ENCODE results near the gene MEAK7.

DNA sequence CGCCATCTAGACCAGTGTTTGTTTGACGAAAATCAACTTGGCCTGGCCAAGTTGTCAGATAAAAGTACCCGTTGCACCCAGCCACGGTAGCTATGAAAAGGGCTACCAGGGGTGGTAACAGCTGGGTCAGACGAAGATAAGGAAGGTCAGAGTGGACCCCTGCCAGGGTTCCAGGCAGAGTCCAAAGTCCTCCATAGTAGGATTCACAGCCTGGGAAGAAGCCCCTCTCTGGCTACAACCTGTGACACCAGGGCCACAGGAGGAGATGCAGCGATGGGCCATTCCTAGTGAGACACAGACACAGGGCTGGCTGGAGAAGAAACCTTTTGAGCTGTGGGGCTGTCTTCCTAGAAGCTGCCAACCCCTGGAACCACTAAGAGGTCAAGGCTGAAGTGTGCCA, 39.3 kb downstream of the MEAK7 start:
- TF ChIP-seq POLR2AphosphoS5 (IDR thresholded peaks at IDR 0.05): no peak
- TF ChIP-seq, protein P1, sequence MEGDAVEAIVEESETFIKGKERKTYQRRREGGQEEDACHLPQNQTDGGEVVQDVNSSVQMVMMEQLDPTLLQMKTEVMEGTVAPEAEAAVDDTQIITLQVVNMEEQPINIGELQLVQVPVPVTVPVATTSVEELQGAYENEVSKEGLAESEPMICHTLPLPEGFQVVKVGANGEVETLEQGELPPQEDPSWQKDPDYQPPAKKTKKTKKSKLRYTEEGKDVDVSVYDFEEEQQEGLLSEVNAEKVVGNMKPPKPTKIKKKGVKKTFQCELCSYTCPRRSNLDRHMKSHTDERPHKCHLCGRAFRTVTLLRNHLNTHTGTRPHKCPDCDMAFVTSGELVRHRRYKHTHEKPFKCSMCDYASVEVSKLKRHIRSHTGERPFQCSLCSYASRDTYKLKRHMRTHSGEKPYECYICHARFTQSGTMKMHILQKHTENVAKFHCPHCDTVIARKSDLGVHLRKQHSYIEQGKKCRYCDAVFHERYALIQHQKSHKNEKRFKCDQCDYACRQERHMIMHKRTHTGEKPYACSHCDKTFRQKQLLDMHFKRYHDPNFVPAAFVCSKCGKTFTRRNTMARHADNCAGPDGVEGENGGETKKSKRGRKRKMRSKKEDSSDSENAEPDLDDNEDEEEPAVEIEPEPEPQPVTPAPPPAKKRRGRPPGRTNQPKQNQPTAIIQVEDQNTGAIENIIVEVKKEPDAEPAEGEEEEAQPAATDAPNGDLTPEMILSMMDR (IDR thresholded peaks at IDR 0.05): no peak
- no peak for TF ChIP-seq POLR2A (IDR thresholded peaks at IDR 0.05)
- no peak for TF ChIP-seq EP300 (IDR thresholded peaks at IDR 0.05; ENCODE audit: low read depth)

All from transverse colon (tissue), 4 donors.